Panc1 (cell line): ENCODE data around the gene P2RY2. TPM values are rescaled to one million over a fixed set of nuclear protein-coding genes. Genes with fewer than 3 reads are reported as not detected.

Source experiments
- ATAC-seq: fragments of 200-7000 bp; cut with Tn5 transposase; 2 replicates; pipeline ENCODE4 v1.9.1; 2020; ENCODE audit warnings: mild to moderate bottlenecking, moderate library complexity
- BruUV-seq: library from RNA; stranded (reverse); fragments of 400-500 nt; replicated peaks from 2 replicates; lab custom pipeline; 2021; lab: Mats Ljungman, UMichigan
- CTCF ChIA-PET: fragments of 300-600 bp; sonication (Branson Sonifier 250); formaldehyde crosslinking; loops from one replicate; lab custom pipeline; 2022; ENCODE audit warnings: antibody characterized with exemption; lab: Charles Lee
- POLR2A ChIA-PET: fragments of 300-600 bp; sonication (Branson Sonifier 250); formaldehyde crosslinking; loops from one replicate; lab custom pipeline; 2022; ENCODE audit warnings: antibody characterized with exemption; lab: Charles Lee
- DNase-seq: peaks from one replicate; pipeline ENCODE4 v3.0.0-alpha.2; 2010; ENCODE audit warnings: low read depth, low spot score
- H3K27ac ChIP-seq: 2 replicates; pipeline ENCODE4 v1.5.1; 2011; ENCODE audit warnings: mild to moderate bottlenecking, low read length, inconsistent platforms
- H3K27me3 ChIP-seq: fragments of 200-500 bp; sonication (Bioruptor generic); 2 replicates; pipeline ENCODE4 v1.6.0; 2014; ENCODE audit warnings: low read length, inconsistent platforms; ENCODE audit not compliant: control insufficient read depth, insufficient read depth
- H3K36me3 ChIP-seq: fragments of 200-500 bp; sonication (Bioruptor generic); 2 replicates; pipeline ENCODE4 v1.5.1; 2014; ENCODE audit warnings: inconsistent platforms, mild to moderate bottlenecking, low read length, moderate library complexity; ENCODE audit not compliant: control insufficient read depth, insufficient read depth
- H3K4me1 ChIP-seq: 2 replicates; pipeline ENCODE4 v1.5.1; 2011; ENCODE audit warnings: inconsistent platforms, mild to moderate bottlenecking, low read length, moderate library complexity; ENCODE audit not compliant: control insufficient read depth, insufficient read depth
- H3K4me3 ChIP-seq, 2 experiments: 2 replicates each; pipeline ENCODE4 v1.5.1; 2011 to 2012; ENCODE audit warnings: low read depth in 2 of 2, low read length in 2 of 2, mild to moderate bottlenecking in 2 of 2, inconsistent platforms in 1 of 2, moderate library complexity in 1 of 2
- H3K9me3 ChIP-seq: fragments of 200-500 bp; sonication (Bioruptor generic); 2 replicates; pipeline ENCODE4 v1.5.1; 2014; ENCODE audit warnings: low read depth, mild to moderate bottlenecking, inconsistent platforms, low read length, moderate library complexity; ENCODE audit not compliant: control insufficient read depth, insufficient read depth
- POLR2AphosphoS5 ChIP-seq: IDR thresholded peaks from 2 replicates; pipeline ENCODE4 v1.6.1; 2012; ENCODE audit warnings: mild to moderate bottlenecking, low read depth, low read length, moderate library complexity
- REST ChIP-seq, 2 experiments: IDR thresholded peaks; 2 replicates each; pipeline ENCODE4 v1.6.1; 2011 to 2012; ENCODE audit warnings: low read depth in 2 of 2, control low read depth in 1 of 2, low read length in 1 of 2, mild to moderate bottlenecking in 1 of 2, moderate library complexity in 1 of 2; ENCODE audit not compliant: insufficient read depth in 1 of 2
- SIN3A ChIP-seq: IDR thresholded peaks from 2 replicates; pipeline ENCODE4 v1.6.1; 2012; ENCODE audit warnings: low read depth, mild to moderate bottlenecking, low read length, moderate library complexity, borderline replicate concordance; ENCODE audit not compliant: insufficient read depth
- TCF7L2 ChIP-seq: IDR thresholded peaks from 2 replicates; pipeline ENCODE4 v1.6.1; 2011; ENCODE audit warnings: mild to moderate bottlenecking, low read depth, low read length, inconsistent platforms
- in situ Hi-C: cut with HindIII; loops from 2 replicates; pipeline ENCODE4 v1.10.0; 2016; ENCODE audit warnings: low sequenced_read_pairs, low pct_unique_long_range_greater_than_20kb
- intact Hi-C: fragments of 100-400 bp; cut with micrococcal nuclease; formaldehyde crosslinking; loops from one replicate; pipeline ENCODE4 v1.10.0; 2022; ENCODE audit not compliant: unreplicated experiment
- total RNA-seq: library from RNA; stranded (reverse); gene quantifications from one replicate; pipeline ENCODE4 v1.2.1, GENCODE V29; 2021; ENCODE audit not compliant: unreplicated experiment
- TF ChIP-seq, protein P1 (sequence below): fragments of 450-650 bp; IDR thresholded peaks from 2 replicates; pipeline ENCODE4 v1.5.1; 2017; ENCODE audit warnings: mild to moderate bottlenecking

The P2RY2 gene
- total RNA-seq, 1 experiment from 2014 or later, result 2.4 TPM

DNA sequence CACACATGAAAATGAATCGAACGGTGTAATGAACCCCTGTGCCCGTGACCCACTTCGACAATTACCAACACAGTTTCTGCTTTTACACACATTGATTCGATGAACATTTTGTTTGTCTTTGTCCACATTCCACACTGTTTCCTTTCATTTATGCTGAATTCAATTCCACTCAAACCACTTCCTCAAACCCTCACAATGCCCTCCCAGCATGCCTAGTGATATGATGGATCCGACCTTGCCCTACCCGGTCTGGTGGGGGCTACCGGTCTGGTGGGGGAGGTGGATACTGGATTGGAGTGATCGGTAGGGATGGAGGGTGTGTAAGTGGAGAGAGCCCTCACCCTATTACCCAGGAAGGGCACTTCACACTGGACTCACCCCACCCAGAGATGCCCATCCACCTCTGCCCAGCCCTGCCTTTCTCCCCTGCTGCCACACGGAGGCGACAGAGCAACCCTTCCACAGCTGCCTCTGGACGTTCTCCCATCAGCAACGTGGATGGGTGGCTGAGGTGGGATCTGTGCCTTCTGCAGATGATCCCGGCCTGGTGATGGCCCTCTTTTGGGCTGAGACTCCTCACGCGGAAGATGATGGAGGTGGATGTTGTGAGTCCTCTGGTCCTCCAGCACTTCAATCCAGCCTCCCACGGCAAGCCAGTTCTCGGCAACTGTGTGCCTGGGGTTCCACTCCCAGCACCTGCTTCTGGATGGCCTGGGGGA lies 33.0 kb upstream of the P2RY2 start:
- ATAC-seq (peak; percentile 93), DNase-seq (peak; percentile 56)
- intact Hi-C loops (loop anchor here (1.0 to 2.0 kb wide), 2 partner anchors 58 to 104 kb away; no protein-coding TSS in a partner anchor), in situ Hi-C loops (no loop called here)
- Histone ChIP-seq H3K4me1 (peaks cover 5% of the 10 kb centered on the region; the same call in 1 of the 2 replicates), H3K36me3 (no peaks in the 10 kb centered on the region), H3K27me3 (0 out of 2 replicates have a peak, but pooled peaks cover 3% of the 10 kb centered on the region), H3K27ac (no peak overlapping the region), H3K4me3 (peak overlapping the region in 1 of 2 experiments; percentile 32; a peak in 3 of 4 replicates), H3K9me3 (no peaks in the 10 kb centered on the region)
- POLR2A ChIA-PET, result no interaction called here
- no peak for TF ChIP-seq SIN3A
- no peak for TF ChIP-seq POLR2AphosphoS5
- TF ChIP-seq, protein P1, sequence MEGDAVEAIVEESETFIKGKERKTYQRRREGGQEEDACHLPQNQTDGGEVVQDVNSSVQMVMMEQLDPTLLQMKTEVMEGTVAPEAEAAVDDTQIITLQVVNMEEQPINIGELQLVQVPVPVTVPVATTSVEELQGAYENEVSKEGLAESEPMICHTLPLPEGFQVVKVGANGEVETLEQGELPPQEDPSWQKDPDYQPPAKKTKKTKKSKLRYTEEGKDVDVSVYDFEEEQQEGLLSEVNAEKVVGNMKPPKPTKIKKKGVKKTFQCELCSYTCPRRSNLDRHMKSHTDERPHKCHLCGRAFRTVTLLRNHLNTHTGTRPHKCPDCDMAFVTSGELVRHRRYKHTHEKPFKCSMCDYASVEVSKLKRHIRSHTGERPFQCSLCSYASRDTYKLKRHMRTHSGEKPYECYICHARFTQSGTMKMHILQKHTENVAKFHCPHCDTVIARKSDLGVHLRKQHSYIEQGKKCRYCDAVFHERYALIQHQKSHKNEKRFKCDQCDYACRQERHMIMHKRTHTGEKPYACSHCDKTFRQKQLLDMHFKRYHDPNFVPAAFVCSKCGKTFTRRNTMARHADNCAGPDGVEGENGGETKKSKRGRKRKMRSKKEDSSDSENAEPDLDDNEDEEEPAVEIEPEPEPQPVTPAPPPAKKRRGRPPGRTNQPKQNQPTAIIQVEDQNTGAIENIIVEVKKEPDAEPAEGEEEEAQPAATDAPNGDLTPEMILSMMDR, result peak; percentile 98
- CTCF ChIA-PET, result interaction anchor here (0.6 to 2.3 kb wide), 4 partner anchors 39 to 289 kb away, joined by 3 to 8 read pairs (median 7); no protein-coding TSS in a partner anchor
- no TSS peak for BruUV-seq

DNA sequence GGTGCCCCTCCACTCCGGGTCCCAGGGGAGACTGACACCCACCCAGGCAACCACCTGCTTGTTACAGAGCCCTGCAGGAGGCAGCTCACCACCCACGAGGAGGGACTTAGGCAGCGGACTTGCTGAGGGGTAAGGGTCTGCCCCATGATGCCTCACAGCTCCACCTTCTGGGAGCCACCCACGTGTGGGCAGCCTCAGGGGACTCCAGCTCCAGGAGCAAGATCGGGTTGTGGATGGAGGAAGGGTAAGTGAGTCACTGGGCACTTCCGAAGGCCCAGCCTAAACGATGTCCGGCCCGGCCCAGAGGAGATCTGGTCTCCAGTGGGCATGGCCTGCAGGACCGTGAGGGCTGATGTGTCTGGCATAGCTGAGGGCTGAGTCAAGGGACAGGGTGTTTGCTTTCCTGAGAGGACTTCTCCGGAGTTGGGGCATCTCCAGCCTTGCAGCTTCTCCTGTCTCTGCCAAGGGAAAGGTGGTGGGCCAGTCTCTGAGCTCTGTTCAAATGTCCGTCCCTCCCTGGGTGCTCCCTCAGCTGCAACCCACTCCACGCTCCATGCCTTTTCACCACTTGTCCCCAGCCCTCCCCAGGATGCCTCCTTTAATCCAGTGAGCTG lies 32.3 kb upstream of the P2RY2 start:
- Histone ChIP-seq H3K27ac (no peak overlapping the region), H3K4me3 (no peak overlapping the region), H3K4me1 (peaks cover 5% of the 10 kb centered on the region; the same call in 1 of the 2 replicates), H3K36me3 (no peaks in the 10 kb centered on the region), H3K9me3 (no peaks in the 10 kb centered on the region), H3K27me3 (0 out of 2 replicates have a peak, but pooled peaks cover 3% of the 10 kb centered on the region)
- BruUV-seq, result no TSS peak
- ChIA-PET CTCF (interaction anchor here (0.6 to 2.3 kb wide), 8 partner anchors 39 to 502 kb away, joined by 3 to 8 read pairs (median 6); no protein-coding TSS in a partner anchor), POLR2A (no interaction called here)
- intact Hi-C loops, result loop anchor here (1.0 to 2.0 kb wide), 2 partner anchors 57 to 104 kb away; no protein-coding TSS in a partner anchor
- in situ Hi-C loops, result no loop called here
- no peak for DNase-seq
- peak; percentile 68 for ATAC-seq
- TF ChIP-seq TCF7L2, result no peak

- H3K9me3 ChIP-seq, result no peaks in the 10 kb centered on the region
- ATAC-seq, result peak; percentile 44
- intact Hi-C loops, result no loop called here
- no peak overlapping the region for H3K27ac ChIP-seq
- H3K36me3 ChIP-seq, result no peaks in the 10 kb centered on the region
- no peak overlapping the region for H3K4me3 ChIP-seq
- H3K4me1 ChIP-seq, result peaks cover 5% of the 10 kb centered on the region; the same call in 1 of the 2 replicates
- ChIA-PET CTCF (interaction anchor here (0.6 to 2.3 kb wide), 6 partner anchors 51 to 502 kb away, joined by 3 to 8 read pairs (median 5); no protein-coding TSS in a partner anchor), POLR2A (interaction anchor here (0.5 kb wide), 1 partner anchor 50 kb away, joined by 5 read pairs; no protein-coding TSS in a partner anchor)
- BruUV-seq, result no TSS peak
- TF ChIP-seq, protein P1, result no peak
- TF ChIP-seq REST (IDR thresholded peaks at IDR 0.05; ENCODE audit: insufficient read depth in 1 of 2, low read depth in 2 of 2, low read length in 1 of 2) (no peak), SIN3A (no peak), POLR2AphosphoS5 (no peak), TCF7L2 (no peak)
- 0 out of 2 replicates have a peak, but pooled peaks cover 3% of the 10 kb centered on the region for H3K27me3 ChIP-seq
- in situ Hi-C loops, result no loop called here
- DNase-seq, result no peak
These were observed 31.7 kb upstream of the P2RY2 start for GRCh38 chr11:73186294-73186850.
